MCF 10A (cell line): ENCODE results near the gene SLC16A9. TPM values are rescaled to one million over a fixed set of nuclear protein-coding genes. Genes with fewer than 3 reads are reported as not detected.

ENCODE experiments used
- BruUV-seq: library from RNA; stranded (reverse); fragments of 400-500 nt; replicated peaks from 2 replicates; lab custom pipeline; 2021; lab: Mats Ljungman, UMichigan
- CTCF ChIA-PET: fragments of 300-600 bp; sonication (Branson Sonifier 250); formaldehyde crosslinking; extraction: SDS; loops from one replicate; lab custom pipeline; 2021; ENCODE audit warnings: antibody characterized with exemption, inconsistent platforms; lab: Yijun Ruan, JAX
- POLR2A ChIA-PET: fragments of 300-600, 350-650 bp; sonication (Branson Sonifier 250); formaldehyde crosslinking; extraction: SDS; loops from one replicate; lab custom pipeline; 2020; ENCODE audit warnings: antibody characterized with exemption, inconsistent platforms; lab: Yijun Ruan, JAX
- DNase-seq: peaks from one replicate; pipeline ENCODE4 v3.0.0-alpha.2; 2018; ENCODE audit not compliant: unreplicated experiment
- H3K27ac Mint-ChIP-seq: one replicate; pipeline ENCODE4 v1.8.0; 2022; ENCODE audit warnings: mild to moderate bottlenecking, low read depth, mixed read lengths; ENCODE audit not compliant: unreplicated experiment
- H3K27me3 Mint-ChIP-seq: one replicate; pipeline ENCODE4 v1.8.0; 2022; ENCODE audit warnings: mixed read lengths; ENCODE audit not compliant: insufficient read depth, unreplicated experiment
- H3K36me3 Mint-ChIP-seq: one replicate; pipeline ENCODE4 v1.8.0; 2022; ENCODE audit warnings: mild to moderate bottlenecking, moderate library complexity, mixed read lengths; ENCODE audit not compliant: insufficient read depth, unreplicated experiment
- H3K4me1 Mint-ChIP-seq: one replicate; pipeline ENCODE4 v1.8.0; 2022; ENCODE audit warnings: mixed read lengths; ENCODE audit not compliant: insufficient read depth, unreplicated experiment
- H3K4me3 Mint-ChIP-seq: one replicate; pipeline ENCODE4 v1.8.0; 2022; ENCODE audit warnings: mild to moderate bottlenecking, moderate library complexity, mixed read lengths; ENCODE audit not compliant: unreplicated experiment
- H3K9me3 Mint-ChIP-seq: one replicate; pipeline ENCODE4 v1.8.0; 2022; ENCODE audit warnings: mixed read lengths; ENCODE audit not compliant: unreplicated experiment
- CTCF ChIP-seq: fragments of 200-600 bp; IDR thresholded peaks from one replicate; pipeline ENCODE4 v1.8.0; 2022; ENCODE audit warnings: antibody characterized with exemption, mild to moderate bottlenecking; ENCODE audit not compliant: unreplicated experiment
- intact Hi-C: fragments of 100-400 bp; cut with micrococcal nuclease; formaldehyde crosslinking; loops from 2 replicates; pipeline ENCODE4 v1.14.1; 2022
- total RNA-seq: library from RNA; stranded (reverse); gene quantifications from 2 replicates; pipeline ENCODE4 v1.2.3, GENCODE V29; 2022

SLC16A9 gene
- total RNA-seq, 1 experiment from 2014 or later, result 0.84 TPM

GRCh38 chr10:59657724-59658123 lies 51.9 kb downstream of the SLC16A9 start:
- ChIA-PET CTCF (interaction anchor here (1.0 kb wide), 2 partner anchors 18 to 36 kb away, joined by 3 read pairs; no protein-coding TSS in a partner anchor), POLR2A (no interaction called here)
- no peak for TF ChIP-seq CTCF
- Mint-ChIP-seq H3K27ac (no peak overlapping the region), H3K4me3 (no peak overlapping the region), H3K27me3 (no peaks in the 10 kb centered on the region), H3K36me3 (peaks cover 6% of the 10 kb centered on the region), H3K9me3 (peaks cover 12% of the 10 kb centered on the region), H3K4me1 (no peaks in the 10 kb centered on the region)
- no peak for DNase-seq
- intact Hi-C loops, result no loop called here
- no TSS peak for BruUV-seq

- no peak for TF ChIP-seq CTCF
- H3K36me3 Mint-ChIP-seq, result peaks cover 6% of the 10 kb centered on the region
- H3K4me3 Mint-ChIP-seq, result no peak overlapping the region
- H3K4me1 Mint-ChIP-seq, result no peaks in the 10 kb centered on the region
- DNase-seq, result no peak
- no peaks in the 10 kb centered on the region for H3K27me3 Mint-ChIP-seq
- peaks cover 12% of the 10 kb centered on the region for H3K9me3 Mint-ChIP-seq
- no peak overlapping the region for H3K27ac Mint-ChIP-seq
- intact Hi-C loops, result no loop called here
- ChIA-PET CTCF (no interaction called here), POLR2A (no interaction called here)
- no TSS peak for BruUV-seq
Observed at GRCh38 chr10:59655309-59655708, 54.3 kb downstream of the SLC16A9 start.

GRCh38 chr10:59654007-59654406 lies 55.6 kb downstream of the SLC16A9 start:
- H3K27me3 Mint-ChIP-seq, result no peaks in the 10 kb centered on the region
- DNase-seq, result no peak
- H3K4me1 Mint-ChIP-seq, result no peaks in the 10 kb centered on the region
- no TSS peak for BruUV-seq
- H3K36me3 Mint-ChIP-seq, result no peaks in the 10 kb centered on the region
- TF ChIP-seq CTCF, result no peak
- H3K9me3 Mint-ChIP-seq, result no peaks in the 10 kb centered on the region
- no peak overlapping the region for H3K27ac Mint-ChIP-seq
- POLR2A ChIA-PET, result interaction anchor here (0.7 to 0.8 kb wide), 4 partner anchors 9 to 181 kb away, joined by 3 read pairs; no protein-coding TSS in a partner anchor
- CTCF ChIA-PET, result interaction anchor here (0.5 kb wide), 1 partner anchor 10 kb away, joined by 3 read pairs; no protein-coding TSS in a partner anchor
- no peak overlapping the region for H3K4me3 Mint-ChIP-seq
- intact Hi-C loops, result no loop called here

GRCh38 chr10:59651902-59652301 lies 57.7 kb downstream of the SLC16A9 start:
- no peaks in the 10 kb centered on the region for H3K27me3 Mint-ChIP-seq
- intact Hi-C loops, result no loop called here
- ChIA-PET CTCF (interaction anchor here (0.5 kb wide), 1 partner anchor 256 kb away, joined by 3 read pairs; no protein-coding TSS in a partner anchor), POLR2A (no interaction called here)
- no peak for TF ChIP-seq CTCF
- no peaks in the 10 kb centered on the region for H3K9me3 Mint-ChIP-seq
- H3K27ac Mint-ChIP-seq, result no peak overlapping the region
- H3K4me3 Mint-ChIP-seq, result no peak overlapping the region
- DNase-seq, result no peak
- no peaks in the 10 kb centered on the region for H3K36me3 Mint-ChIP-seq
- BruUV-seq, result no TSS peak
- no peaks in the 10 kb centered on the region for H3K4me1 Mint-ChIP-seq
